Activated naive CD4-positive, alpha-beta T cell treated with Interleukin-2 at 50 U/mL for 16 hours (primary cell): Measurements from ENCODE around the gene LDAH.

ENCODE experiments used
- DNase-seq: peaks from one replicate; pipeline ENCODE4 v3.0.0-alpha.2; 2020

Gene LDAH

GRCh38 chr2:20666005-20666303 lies 156.9 kb downstream of the LDAH start:
- no peak for DNase-seq

DNA sequence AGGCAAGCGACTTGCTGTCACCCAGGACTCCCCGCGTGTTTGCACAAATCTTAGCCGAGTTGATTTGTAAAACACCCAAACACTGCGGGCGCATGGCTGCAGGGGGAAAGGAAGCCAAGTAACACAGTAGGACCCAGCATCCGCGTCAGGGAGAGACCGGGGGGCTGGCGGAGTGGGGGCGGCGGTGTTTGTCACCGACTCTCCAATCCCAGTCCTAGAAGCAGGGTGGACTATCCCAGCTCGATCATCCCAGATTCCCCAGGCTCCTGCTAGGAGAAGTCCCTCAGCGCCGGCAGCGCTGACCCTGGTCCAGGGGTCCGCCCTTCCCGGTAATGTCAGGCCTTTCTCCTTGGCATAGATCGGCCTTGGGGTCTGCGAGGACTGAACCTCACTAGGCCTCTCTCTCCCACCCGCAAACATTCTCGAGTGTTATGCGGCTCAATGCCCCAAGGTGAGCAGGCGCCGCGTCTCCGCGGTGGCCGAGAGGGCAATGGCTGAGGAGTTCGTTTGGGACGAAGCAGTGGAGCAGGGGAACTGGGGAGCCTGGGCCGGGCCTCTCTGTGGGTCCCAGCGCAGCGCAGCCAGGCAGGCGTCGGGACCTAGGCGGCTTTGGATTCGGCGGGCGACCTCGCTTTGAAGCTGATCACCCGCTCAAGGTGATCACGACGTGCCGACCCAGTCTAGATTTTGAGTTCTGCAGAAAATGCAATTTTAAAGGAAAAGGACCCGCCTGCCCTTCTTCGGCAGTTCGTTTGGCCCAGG lies 157.5 kb downstream of the LDAH start:
- DNase-seq, result peak; percentile 12

- no peak for DNase-seq
Observed at GRCh38 chr2:20664431-20665242, 158.3 kb downstream of the LDAH start.

DNA sequence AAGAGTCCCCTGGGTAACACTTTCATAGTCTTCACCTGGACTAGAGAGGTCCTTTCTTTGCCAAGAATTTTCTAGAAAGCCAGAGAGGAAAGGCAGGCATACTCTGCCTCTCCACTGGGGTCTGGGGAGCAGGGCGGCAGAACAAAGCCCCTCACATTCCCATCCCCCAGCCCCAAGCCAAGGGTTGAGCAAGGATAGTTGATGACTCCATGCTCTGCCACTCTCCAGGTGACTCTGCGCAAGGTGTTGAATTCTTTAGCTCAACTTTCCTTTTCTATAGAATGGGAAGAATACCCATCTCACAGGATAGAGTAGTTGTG lies 158.9 kb downstream of the LDAH start:
- no peak for DNase-seq

DNA sequence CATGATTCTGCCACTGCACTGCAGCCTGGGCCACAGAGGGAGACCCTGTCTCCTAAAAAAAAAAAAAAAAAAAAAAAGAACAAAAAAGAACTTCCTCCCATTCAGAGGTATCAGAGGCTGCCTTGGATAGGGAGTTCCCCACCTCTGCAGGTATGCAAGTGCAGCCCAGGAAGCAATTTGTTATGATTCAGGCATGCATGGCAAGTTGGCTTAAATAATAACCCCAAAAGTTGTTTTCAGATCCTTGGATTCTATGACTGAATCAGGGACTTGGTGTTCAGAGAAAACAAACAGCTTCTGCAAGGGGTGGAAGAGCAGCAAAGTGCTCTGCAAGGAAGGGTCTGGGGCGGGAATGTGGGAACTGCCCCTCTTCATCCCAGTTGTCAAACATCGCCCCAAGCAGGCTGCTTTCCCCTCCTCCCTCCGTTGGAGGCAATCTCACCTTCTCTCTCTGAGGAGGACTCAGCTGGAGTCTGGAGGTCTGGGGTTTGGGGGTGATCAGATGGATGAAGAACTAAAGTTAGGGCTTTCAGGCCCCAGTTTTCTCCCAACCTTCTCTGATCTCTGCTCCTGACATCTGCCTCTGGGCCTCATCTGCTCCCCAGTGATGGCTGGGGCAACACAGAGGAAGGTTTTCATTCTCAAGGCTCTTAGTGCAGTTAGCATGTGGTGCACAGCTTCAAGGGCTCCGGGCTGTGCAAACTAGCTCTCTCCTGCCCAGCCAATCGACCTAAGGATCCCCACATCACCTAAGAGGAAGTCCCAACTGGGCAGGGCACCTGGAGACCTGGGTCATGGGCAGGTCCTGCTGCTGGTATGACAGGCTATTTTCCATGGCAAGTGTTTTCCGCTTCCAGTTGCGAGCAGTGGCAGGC lies 159.5 kb downstream of the LDAH start:
- no peak for DNase-seq

GRCh38 chr2:20662308-20662937 lies 160.5 kb downstream of the LDAH start:
- DNase-seq, result no peak

- peak; percentile 68 for DNase-seq
Observed at GRCh38 chr2:20661421-20662307, 161.2 kb downstream of the LDAH start.

GRCh38 chr2:20660506-20661420 lies 162.1 kb downstream of the LDAH start:
- no peak for DNase-seq

- no peak for DNase-seq
Observed at GRCh38 chr2:20657522-20658235, 165.2 kb downstream of the LDAH start.

DNA sequence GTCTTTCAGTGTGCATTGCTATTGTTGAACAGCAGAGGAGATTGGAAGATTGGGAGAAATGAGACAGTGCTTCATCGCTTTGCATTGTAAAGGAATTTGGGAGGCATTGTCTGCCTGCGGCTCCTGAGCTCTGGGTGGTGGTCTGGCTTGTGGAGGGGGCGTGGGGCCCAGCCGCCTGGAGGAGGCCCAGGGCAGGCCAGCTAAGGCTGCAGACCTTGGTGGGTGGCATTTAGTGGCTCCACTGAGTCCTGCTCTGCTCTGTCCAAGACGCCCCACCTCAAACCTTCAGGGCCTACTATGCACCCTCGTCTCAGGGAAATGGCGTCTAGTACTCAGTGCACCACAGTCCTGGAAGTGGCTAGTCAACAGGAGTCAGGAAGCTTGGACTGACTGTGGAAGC lies 166.3 kb downstream of the LDAH start:
- no peak for DNase-seq

DNA sequence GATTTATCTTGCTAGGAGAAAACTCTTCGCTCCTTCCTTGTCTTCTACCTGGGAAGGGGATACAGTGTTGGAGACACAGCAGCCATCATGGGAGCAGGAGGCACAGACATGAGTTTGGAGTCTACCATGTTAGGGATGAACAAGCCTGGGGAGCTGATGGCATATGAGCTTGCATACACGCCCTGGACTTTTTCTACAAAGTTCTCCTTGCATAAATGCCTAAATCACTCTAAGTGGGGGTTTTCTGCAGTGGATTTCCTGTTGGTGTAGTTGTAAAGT lies 168.4 kb downstream of the LDAH start:
- no peak for DNase-seq

DNA sequence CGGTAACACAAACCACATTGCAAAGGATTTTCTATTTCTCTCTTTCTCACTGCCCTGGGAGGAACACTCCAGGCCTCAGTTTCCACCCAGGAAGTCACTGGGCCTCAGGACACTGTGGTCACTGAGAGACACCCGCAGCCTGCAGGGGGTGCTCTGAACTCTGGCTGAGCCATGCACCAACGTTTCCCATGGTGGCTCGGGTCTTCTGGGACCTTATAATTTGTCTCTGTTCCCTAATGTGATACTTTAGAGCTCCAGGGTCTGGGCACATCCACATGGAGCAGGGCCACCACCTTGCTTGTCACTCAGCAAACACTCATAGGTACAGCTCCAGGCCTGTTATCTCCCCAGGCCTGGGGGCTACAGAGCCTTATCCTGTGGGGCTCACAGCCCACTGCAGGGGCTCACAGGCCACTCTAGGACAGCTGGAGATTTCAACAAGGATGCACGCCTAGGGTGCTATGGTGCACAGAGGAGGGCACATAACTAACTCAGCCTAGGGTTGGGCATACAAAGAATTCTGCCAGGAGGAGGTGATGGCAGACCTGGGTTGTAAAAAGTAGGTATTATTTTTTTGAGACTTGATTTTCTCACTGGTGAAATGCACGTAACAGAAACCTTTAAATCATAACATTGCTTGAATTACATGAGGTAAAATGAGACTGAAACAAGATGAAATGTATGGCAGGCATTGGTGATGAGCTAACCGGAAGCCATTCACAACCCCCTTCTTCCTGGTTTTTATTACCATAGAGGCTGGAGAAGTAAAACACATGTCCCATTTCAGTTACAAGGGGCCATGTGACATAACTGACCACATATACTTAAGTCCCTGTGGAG lies 169.0 kb downstream of the LDAH start:
- no peak for DNase-seq

- no peak for DNase-seq
Observed at GRCh38 chr2:20652673-20653575, 170.0 kb downstream of the LDAH start.

DNA sequence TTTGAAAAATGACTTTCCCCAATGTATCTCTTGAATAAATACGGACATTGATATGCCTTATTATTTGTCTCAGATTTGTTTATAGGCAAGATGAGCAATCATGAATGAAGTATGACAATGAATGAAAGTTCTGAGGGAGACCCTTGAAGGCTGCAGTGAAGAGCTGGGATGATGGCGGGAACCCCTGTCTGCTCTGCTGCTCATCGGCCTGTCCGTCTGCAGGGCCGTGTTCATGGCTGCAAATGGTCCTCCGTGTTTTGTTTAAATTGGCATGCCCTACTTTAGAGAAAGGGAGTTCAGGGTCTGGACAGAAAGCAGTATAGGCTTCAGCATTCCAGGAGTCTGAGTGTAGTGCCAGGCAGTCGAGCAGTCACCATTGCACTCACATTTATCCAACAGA lies 170.8 kb downstream of the LDAH start:
- no peak for DNase-seq

DNA sequence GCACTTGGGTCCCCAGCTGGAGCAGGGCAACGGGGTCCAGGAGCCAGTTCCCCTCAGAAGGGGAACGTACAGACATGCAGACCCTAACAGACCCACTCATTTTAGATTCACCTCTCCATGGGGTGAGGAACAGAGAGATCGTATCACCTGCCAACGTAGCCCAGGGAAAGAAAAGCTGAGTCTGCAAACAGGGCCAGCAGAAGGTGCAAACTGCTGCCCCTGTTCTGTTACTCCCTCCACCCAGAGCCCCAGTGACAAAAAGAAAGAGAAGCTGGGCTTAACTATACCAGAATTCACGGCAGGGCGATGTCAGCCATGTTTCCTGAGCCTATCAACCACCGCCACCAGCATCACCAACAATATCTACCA lies 171.2 kb downstream of the LDAH start:
- DNase-seq, result no peak

DNA sequence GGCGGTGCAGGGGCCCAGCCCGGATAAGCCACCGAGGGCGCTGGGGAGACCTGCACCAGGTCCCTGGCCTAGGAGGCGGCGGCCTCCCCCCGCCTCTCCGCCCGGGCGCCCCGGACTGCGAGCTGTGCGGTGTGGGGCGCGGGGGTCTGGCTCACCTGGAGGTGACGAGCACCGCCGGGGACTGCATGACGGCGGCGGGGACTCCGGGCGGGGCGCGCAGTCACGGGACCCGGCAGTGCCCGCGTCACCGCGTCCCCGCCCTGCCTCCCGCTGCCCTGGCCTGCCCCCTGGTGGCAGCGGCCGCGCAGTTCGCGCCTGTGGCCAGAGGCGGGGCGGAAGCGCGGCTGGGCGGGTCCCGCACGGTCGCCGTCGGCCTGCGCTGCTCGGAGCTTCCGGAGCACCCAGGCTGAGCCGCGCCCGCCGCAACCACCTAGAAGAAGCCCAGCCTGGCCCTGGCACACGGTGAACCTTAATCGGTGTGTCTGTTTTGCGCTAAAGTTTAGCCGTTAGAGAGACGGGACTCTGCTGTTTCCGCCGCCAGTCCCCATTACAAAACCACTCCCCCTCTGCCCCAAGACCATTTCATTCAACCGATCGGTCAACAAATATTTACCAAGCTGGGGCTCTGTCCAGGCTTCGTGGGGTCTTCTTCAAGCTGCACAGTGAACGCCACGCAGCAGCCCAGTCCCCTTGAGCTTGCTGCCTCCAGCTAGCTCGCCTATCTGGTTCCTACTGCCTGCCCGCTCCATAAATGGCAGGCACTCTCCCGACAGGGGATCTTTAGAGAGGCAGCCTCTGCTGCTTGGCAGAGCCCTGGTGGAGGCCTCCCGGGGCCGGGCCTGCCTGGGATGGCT lies 171.8 kb downstream of the LDAH start, which contains the start of gene HS1BP3:
Gene HS1BP3 (minus strand): TSS at position 222 of the 854 bp plus-strand sequence. CDS start 35 bp downstream, at position 187.
- DNase-seq, result peak; percentile 87

GRCh38 chr2:20650393-20650876 lies 172.5 kb downstream of the LDAH start:
- peak; percentile 17 for DNase-seq
